ENCODE results near the gene ECI1. TPM values are rescaled to one million over a fixed set of nuclear protein-coding genes. Genes with fewer than 3 reads are reported as not detected.
A peak's percentile ranks its signal among the peaks of the same experiment; 100 is the strongest.

Gene ECI1
- total and polyA plus RNA-seq, 5 donors from 2014 or later = 23.4 to 62.8 (median 53.5) TPM

DNA sequence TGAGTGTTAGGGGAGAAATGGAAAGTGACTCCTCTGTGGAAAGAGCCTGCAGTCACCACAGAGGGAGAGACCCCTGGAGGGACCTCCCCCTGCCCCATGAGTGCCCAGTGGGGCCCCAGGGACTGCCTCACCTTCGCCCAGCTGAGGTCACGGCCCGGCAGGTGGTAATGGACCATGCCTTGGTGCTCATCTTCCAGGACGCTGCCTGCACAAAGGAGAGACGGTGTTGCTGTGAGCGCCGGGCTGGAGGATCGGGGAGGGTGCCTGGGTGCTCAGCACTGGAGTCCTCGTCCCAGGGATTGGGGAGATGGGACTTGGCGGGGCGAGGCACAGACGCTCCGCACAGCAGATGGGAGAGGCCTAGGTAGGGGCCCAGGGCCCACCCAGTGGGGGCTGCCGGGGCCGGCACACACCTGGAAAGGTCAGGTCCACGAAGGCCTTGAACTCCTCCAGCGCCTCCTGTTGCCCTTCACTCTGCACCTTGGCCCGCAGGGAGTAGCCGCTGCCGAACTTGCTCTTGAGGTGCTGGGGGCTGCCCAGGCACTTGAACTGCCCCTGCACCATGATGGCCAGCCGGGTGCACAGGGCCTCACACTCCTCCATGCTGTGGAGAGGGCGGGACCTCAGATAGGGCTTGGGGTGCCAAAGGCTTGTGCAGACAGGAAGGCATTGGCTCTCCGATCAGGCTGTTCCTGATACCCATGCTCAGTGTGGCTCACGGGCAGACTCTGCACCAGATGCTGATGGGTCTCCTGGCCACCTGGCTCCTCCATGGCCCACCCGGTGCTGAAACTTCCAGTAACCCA lies 26.3 kb upstream of the ECI1 start:
- Histone ChIP-seq H3K4me3 (ENCODE audit: low read depth, low read length) (no peak overlapping the region), H3K27me3 (ENCODE audit: control insufficient read depth, insufficient read depth, low read length) (no peaks in the 10 kb centered on the region), H3K9me3 (ENCODE audit: control insufficient read depth in 2 of 2, low read length in 2 of 2) (no peaks in the 10 kb centered on the region), H3K36me3 (ENCODE audit: control insufficient read depth, insufficient read depth, low read length) (no peaks in the 10 kb centered on the region), H3K27ac (ENCODE audit: insufficient read depth, low read length, poor library complexity, severe bottlenecking) (no peak overlapping the region), H3K4me1 (ENCODE audit: control insufficient read depth, insufficient read depth, low read length, poor library complexity, severe bottlenecking) (no peaks in the 10 kb centered on the region)
- no peaks in the 10 kb centered on the region for H3K36me3 Mint-ChIP-seq
- no peaks in the 10 kb centered on the region for H3K9me3 Mint-ChIP-seq
- no peaks in the 10 kb centered on the region for H3K4me1 Mint-ChIP-seq
- H3K27me3 Mint-ChIP-seq = no peaks in the 10 kb centered on the region
- no peak overlapping the region for H3K27ac Mint-ChIP-seq
- ATAC-seq (ENCODE audit: low read depth in 2 of 2) (no peak), DNase-seq (no peak)
- no peak overlapping the region for H3K4me3 Mint-ChIP-seq

DNA sequence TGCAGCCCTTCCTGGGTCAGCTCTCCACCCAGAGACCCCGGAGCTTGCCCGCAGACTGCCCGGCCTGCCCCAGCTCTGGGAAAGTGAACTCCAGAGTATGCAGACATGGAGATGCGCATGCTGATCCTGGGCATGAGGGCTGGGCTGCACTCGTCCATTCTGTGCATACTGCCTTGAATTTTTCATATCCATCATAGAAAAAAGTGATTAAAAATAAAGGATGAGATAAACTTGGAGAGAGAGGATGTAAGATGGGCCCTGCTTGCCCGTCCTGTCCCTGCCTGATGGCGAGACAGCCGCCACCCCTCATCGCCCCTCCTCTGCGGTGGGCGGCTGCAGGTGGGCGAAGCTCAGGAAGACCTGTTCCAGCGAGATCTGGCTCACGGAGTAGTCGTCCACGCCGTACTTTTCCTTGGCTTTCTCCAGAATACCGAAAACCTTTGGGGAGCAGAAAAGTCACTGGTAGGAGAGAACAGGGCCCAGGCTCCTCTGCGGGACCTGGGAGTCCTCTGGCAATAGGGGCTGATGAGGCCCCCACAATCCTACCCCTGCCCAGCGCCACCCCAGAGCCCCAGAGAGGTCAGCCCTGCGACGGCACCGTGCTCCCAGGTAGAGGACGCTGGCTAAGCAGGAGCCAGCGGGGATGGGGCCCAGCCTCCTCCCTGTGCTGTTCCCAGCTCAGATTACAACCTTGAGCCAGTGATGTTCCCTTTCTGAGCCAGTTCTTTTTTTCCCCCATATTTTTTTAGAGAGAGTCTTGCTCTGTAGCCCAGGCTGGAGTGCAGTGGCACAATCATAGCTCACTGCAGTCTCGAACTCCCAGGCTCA lies 25.2 kb upstream of the ECI1 start:
- Mint-ChIP-seq H3K27ac (no peak overlapping the region), H3K36me3 (no peaks in the 10 kb centered on the region), H3K4me1 (no peaks in the 10 kb centered on the region), H3K9me3 (no peaks in the 10 kb centered on the region), H3K4me3 (no peak overlapping the region), H3K27me3 (no peaks in the 10 kb centered on the region)
- no peaks in the 10 kb centered on the region for H3K4me1 ChIP-seq (ENCODE audit: control insufficient read depth, insufficient read depth, low read length, poor library complexity, severe bottlenecking)
- no peak overlapping the region for H3K27ac ChIP-seq (ENCODE audit: insufficient read depth, low read length, poor library complexity, severe bottlenecking)
- ATAC-seq (ENCODE audit: low read depth in 2 of 2) = no peak
- H3K36me3 ChIP-seq (ENCODE audit: control insufficient read depth, insufficient read depth, low read length) = no peaks in the 10 kb centered on the region
- no peak for DNase-seq
- H3K4me3 ChIP-seq (ENCODE audit: low read depth, low read length) = no peak overlapping the region
- no peaks in the 10 kb centered on the region for H3K9me3 ChIP-seq (ENCODE audit: control insufficient read depth in 2 of 2, low read length in 2 of 2)
- H3K27me3 ChIP-seq (ENCODE audit: control insufficient read depth, insufficient read depth, low read length) = no peaks in the 10 kb centered on the region

DNA sequence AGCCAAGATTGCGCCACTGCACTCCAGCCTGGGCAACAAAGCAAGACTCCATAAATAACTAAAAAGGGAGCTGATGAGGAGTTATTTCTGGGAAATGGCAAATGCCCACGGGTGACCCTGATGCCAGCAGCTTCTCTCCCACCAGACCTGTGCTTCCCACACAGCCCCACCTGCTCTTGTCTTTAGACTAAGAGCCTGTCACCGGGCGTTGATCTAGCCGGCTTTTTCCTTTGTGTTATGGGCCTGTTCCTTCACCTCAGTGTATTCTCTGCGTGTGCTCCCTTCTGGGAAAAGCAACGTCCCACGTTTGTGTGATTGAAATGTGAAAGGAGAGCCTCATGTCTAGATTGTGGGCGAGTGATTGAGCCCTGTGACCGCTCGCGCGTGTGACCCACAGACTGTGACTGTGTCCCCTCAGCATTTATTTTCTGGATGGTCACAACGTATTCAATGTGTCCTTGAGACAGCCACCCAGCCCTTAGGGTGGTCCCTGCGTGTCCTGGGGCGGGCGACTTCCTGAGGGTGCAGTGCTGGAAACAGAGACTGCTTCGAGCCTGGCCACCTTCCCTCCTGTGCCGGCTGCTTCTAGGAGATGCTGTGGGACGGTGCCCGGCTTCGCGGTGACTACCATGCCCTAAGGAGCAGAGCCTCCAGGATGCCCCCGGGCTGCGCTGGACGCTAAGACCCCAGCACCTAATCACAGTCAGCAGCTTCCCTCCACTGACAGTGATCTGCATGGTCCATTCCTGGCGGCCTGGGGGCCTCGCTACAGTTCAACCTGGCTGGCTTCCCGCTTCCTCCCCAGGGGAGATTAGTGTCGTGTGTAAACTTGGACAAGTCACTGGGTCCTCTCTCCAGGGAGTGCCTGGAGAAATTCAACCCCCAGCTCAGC lies 24.3 kb upstream of the ECI1 start:
- Histone ChIP-seq H3K4me1 (ENCODE audit: control insufficient read depth, insufficient read depth, low read length, poor library complexity, severe bottlenecking) (no peaks in the 10 kb centered on the region), H3K36me3 (ENCODE audit: control insufficient read depth, insufficient read depth, low read length) (no peaks in the 10 kb centered on the region), H3K27me3 (ENCODE audit: control insufficient read depth, insufficient read depth, low read length) (no peaks in the 10 kb centered on the region), H3K27ac (ENCODE audit: insufficient read depth, low read length, poor library complexity, severe bottlenecking) (no peak overlapping the region), H3K4me3 (ENCODE audit: low read depth, low read length) (no peak overlapping the region), H3K9me3 (ENCODE audit: control insufficient read depth in 2 of 2, low read length in 2 of 2) (no peaks in the 10 kb centered on the region)
- Mint-ChIP-seq H3K4me1 (no peaks in the 10 kb centered on the region), H3K36me3 (no peaks in the 10 kb centered on the region), H3K4me3 (no peak overlapping the region), H3K9me3 (no peaks in the 10 kb centered on the region), H3K27ac (no peak overlapping the region), H3K27me3 (no peaks in the 10 kb centered on the region)
- no peak for ATAC-seq (ENCODE audit: low read depth in 2 of 2)
- DNase-seq = no peak

DNA sequence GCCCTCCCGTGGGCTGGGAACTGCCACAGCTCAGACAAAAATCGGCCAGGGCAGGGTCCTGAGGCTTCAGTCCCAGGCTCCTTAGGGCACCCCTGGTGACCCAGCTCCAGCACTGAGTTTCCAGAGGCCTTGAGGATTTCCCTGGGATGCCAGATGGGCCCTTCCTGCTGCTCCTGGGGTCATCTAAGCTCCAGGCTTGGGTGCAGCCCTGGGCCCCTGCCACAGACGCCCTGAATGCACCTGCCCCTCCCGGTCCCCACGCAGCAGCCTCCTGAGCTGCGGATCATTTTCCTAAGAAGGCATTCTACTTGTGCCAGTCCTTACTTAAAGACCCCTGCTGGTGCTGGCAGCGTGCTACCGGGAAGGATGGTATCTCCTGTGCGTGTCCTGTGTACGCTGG lies 22.5 kb upstream of the ECI1 start:
- H3K27ac ChIP-seq (ENCODE audit: insufficient read depth, low read length, poor library complexity, severe bottlenecking) = no peak overlapping the region
- no peak overlapping the region for H3K27ac Mint-ChIP-seq
- ATAC-seq (ENCODE audit: low read depth in 2 of 2) (no peak), DNase-seq (no peak)
- H3K27me3 Mint-ChIP-seq = no peaks in the 10 kb centered on the region
- H3K36me3 ChIP-seq (ENCODE audit: control insufficient read depth, insufficient read depth, low read length) = no peaks in the 10 kb centered on the region
- no peak overlapping the region for H3K4me3 Mint-ChIP-seq
- no peaks in the 10 kb centered on the region for H3K9me3 ChIP-seq (ENCODE audit: control insufficient read depth in 2 of 2, low read length in 2 of 2)
- no peaks in the 10 kb centered on the region for H3K9me3 Mint-ChIP-seq
- no peak overlapping the region for H3K4me3 ChIP-seq (ENCODE audit: low read depth, low read length)
- peaks cover 11% of the 10 kb centered on the region for H3K4me1 ChIP-seq (ENCODE audit: control insufficient read depth, insufficient read depth, low read length, poor library complexity, severe bottlenecking)
- H3K27me3 ChIP-seq (ENCODE audit: control insufficient read depth, insufficient read depth, low read length) = no peaks in the 10 kb centered on the region
- H3K36me3 Mint-ChIP-seq = no peaks in the 10 kb centered on the region
- peaks cover 0 to 10% (median 5%) of the 10 kb centered on the region in 4 donors for H3K4me1 Mint-ChIP-seq

DNA sequence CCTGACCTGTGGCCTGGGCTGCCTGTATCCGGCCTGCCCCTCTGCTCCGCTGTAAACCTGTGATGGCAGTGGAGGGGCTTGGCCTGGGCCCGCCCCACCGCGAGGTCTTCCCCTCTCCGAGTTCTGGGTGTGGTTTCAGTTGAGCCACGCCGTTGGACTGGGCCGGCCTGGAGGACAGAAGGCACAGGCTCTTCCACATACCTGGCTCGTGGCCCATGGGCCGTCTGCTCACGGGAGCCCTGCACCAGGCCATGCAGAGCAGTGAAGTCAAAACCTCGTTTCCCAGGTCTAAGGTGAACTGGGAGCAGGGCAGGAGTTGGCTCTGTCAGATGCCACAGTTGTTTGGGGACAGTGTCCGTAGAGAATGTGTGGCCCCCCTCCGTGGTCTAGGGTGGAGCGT lies 22.1 kb upstream of the ECI1 start:
- no peak overlapping the region for H3K27ac ChIP-seq (ENCODE audit: insufficient read depth, low read length, poor library complexity, severe bottlenecking)
- Mint-ChIP-seq H3K4me1 (peaks cover 0 to 11% (median 6%) of the 10 kb centered on the region in 4 donors), H3K27ac (no peak overlapping the region), H3K4me3 (peak overlapping the region in 1 of 4 donors; percentile 27), H3K9me3 (no peaks in the 10 kb centered on the region), H3K27me3 (no peaks in the 10 kb centered on the region), H3K36me3 (no peaks in the 10 kb centered on the region)
- no peaks in the 10 kb centered on the region for H3K9me3 ChIP-seq (ENCODE audit: control insufficient read depth in 2 of 2, low read length in 2 of 2)
- peaks cover 15% of the 10 kb centered on the region for H3K4me1 ChIP-seq (ENCODE audit: control insufficient read depth, insufficient read depth, low read length, poor library complexity, severe bottlenecking)
- no peaks in the 10 kb centered on the region for H3K36me3 ChIP-seq (ENCODE audit: control insufficient read depth, insufficient read depth, low read length)
- ATAC-seq (ENCODE audit: low read depth in 2 of 2) (no peak), DNase-seq (no peak)
- H3K4me3 ChIP-seq (ENCODE audit: low read depth, low read length) = no peak overlapping the region
- H3K27me3 ChIP-seq (ENCODE audit: control insufficient read depth, insufficient read depth, low read length) = no peaks in the 10 kb centered on the region

DNA sequence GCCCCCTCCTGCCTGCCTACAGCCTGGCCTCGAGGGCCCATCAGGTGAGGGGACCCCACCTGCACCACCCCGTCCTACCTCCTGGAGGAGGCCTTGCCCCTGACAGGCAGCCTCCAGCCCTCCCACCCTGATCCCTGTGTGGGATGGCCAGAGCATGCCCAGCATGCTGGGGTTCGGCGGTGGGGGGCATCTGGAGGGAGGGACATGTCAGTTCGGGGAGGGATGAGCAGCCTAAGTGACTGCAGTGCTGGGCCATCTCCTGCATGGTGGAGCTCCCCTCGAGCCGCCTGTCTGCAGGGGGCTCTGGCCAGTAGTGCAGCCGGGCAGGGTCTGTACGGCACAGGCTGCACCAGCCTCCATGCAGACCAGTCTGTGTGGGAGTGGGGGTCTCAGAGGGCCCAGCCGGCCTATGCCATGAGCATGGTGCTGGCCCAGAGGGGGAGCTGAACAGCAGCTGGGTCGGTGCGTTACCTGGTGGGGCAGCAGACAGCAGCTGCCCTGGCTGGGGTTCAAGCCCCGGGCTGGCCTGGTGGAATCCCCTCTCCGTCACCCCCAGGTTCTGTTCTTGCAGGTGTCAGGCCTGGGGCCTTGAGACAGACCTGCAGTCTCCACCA lies 20.6 kb upstream of the ECI1 start:
- no peaks in the 10 kb centered on the region for H3K36me3 ChIP-seq (ENCODE audit: control insufficient read depth, insufficient read depth, low read length)
- Mint-ChIP-seq H3K27me3 (no peaks in the 10 kb centered on the region), H3K4me3 (no peak overlapping the region), H3K27ac (no peak overlapping the region), H3K36me3 (no peaks in the 10 kb centered on the region), H3K4me1 (peaks cover 2 to 19% (median 10%) of the 10 kb centered on the region in 4 donors), H3K9me3 (no peaks in the 10 kb centered on the region)
- no peak for DNase-seq
- no peak overlapping the region for H3K4me3 ChIP-seq (ENCODE audit: low read depth, low read length)
- H3K9me3 ChIP-seq (ENCODE audit: control insufficient read depth in 2 of 2, low read length in 2 of 2) = no peaks in the 10 kb centered on the region
- H3K4me1 ChIP-seq (ENCODE audit: control insufficient read depth, insufficient read depth, low read length, poor library complexity, severe bottlenecking) = peaks cover 15% of the 10 kb centered on the region
- ATAC-seq (ENCODE audit: low read depth in 2 of 2) = no peak
- H3K27me3 ChIP-seq (ENCODE audit: control insufficient read depth, insufficient read depth, low read length) = no peaks in the 10 kb centered on the region
- H3K27ac ChIP-seq (ENCODE audit: insufficient read depth, low read length, poor library complexity, severe bottlenecking) = no peak overlapping the region

Measured in CD4-positive, CD25-positive, alpha-beta regulatory T cell (primary cell).